HEK293 (cell line): ENCODE results near the gene DENND2C.

ENCODE experiments used
- BCL6B ChIP-seq: fragments of 450-650 bp; formaldehyde crosslinking; IDR thresholded peaks from 2 replicates; pipeline ENCODE4 v1.5.1; 2017; ENCODE audit warnings: missing biosample characterization, missing genetic modification characterization
- GLI2 ChIP-seq: fragments of 450-650 bp; formaldehyde crosslinking; IDR thresholded peaks from 2 replicates; pipeline ENCODE4; 2017; ENCODE audit warnings: missing biosample characterization, missing genetic modification characterization, low read depth, borderline replicate concordance
- GLIS2 ChIP-seq: fragments of 450-650 bp; formaldehyde crosslinking; IDR thresholded peaks from 2 replicates; pipeline ENCODE4 v1.5.1; 2016; ENCODE audit warnings: missing biosample characterization, missing genetic modification characterization
- INSM2 ChIP-seq: fragments of 450-650 bp; formaldehyde crosslinking; IDR thresholded peaks from 2 replicates; pipeline ENCODE4 v1.5.1; 2016; ENCODE audit warnings: missing biosample characterization, missing genetic modification characterization
- KLF8 ChIP-seq: fragments of 450-650 bp; formaldehyde crosslinking; IDR thresholded peaks from 2 replicates; pipeline ENCODE4 v1.5.1; 2016; ENCODE audit warnings: missing biosample characterization, missing genetic modification characterization
- YY2 ChIP-seq: fragments of 450-650 bp; formaldehyde crosslinking; IDR thresholded peaks from 2 replicates; pipeline ENCODE4 v1.5.1; 2016; ENCODE audit warnings: missing biosample characterization, missing genetic modification characterization
- ZBTB21 ChIP-seq: fragments of 450-650 bp; formaldehyde crosslinking; IDR thresholded peaks from 2 replicates; pipeline ENCODE4 v1.5.1; 2017; ENCODE audit warnings: missing biosample characterization, missing genetic modification characterization
- ZBTB44 ChIP-seq: fragments of 450-650 bp; IDR thresholded peaks from 2 replicates; pipeline ENCODE4 v1.5.1; 2018; ENCODE audit warnings: missing biosample characterization, mild to moderate bottlenecking, missing genetic modification characterization
- ZBTB6 ChIP-seq: fragments of 450-650 bp; formaldehyde crosslinking; IDR thresholded peaks from 2 replicates; pipeline ENCODE4 v1.5.1; 2017; ENCODE audit warnings: missing biosample characterization, missing genetic modification characterization
- ZBTB8A ChIP-seq: fragments of 450-650 bp; formaldehyde crosslinking; IDR thresholded peaks from 2 replicates; pipeline ENCODE4 v1.5.1; 2016; ENCODE audit warnings: missing biosample characterization, missing genetic modification characterization
- ZIC2 ChIP-seq: fragments of 450-650 bp; formaldehyde crosslinking; IDR thresholded peaks from 2 replicates; pipeline ENCODE4 v1.5.1; 2016; ENCODE audit warnings: missing biosample characterization, missing genetic modification characterization
- ZNF114 ChIP-seq: fragments of 450-650 bp; formaldehyde crosslinking; IDR thresholded peaks from 2 replicates; pipeline ENCODE4 v1.5.0; 2017; ENCODE audit warnings: missing biosample characterization, missing genetic modification characterization
- ZNF146 ChIP-seq: fragments of 450-650 bp; formaldehyde crosslinking; IDR thresholded peaks from 2 replicates; pipeline ENCODE4 v1.5.1; 2016; ENCODE audit warnings: missing biosample characterization, missing genetic modification characterization
- ZNF175 ChIP-seq: fragments of 450-650 bp; formaldehyde crosslinking; IDR thresholded peaks from 2 replicates; pipeline ENCODE4 v1.5.1; 2016; ENCODE audit warnings: missing biosample characterization, missing genetic modification characterization
- ZNF184 ChIP-seq: fragments of 450-650 bp; IDR thresholded peaks from 2 replicates; pipeline ENCODE4 v1.5.1; 2018; ENCODE audit warnings: missing biosample characterization, mild to moderate bottlenecking, missing genetic modification characterization
- ZNF239 ChIP-seq: fragments of 450-650 bp; formaldehyde crosslinking; IDR thresholded peaks from 2 replicates; pipeline ENCODE4 v1.5.1; 2016; ENCODE audit warnings: missing biosample characterization, missing genetic modification characterization
- ZNF280D ChIP-seq: fragments of 450-650 bp; formaldehyde crosslinking; IDR thresholded peaks from 2 replicates; pipeline ENCODE4 v1.5.1; 2016; ENCODE audit warnings: missing biosample characterization, missing genetic modification characterization
- ZNF366 ChIP-seq: fragments of 450-650 bp; formaldehyde crosslinking; conservative IDR thresholded peaks from 2 replicates; pipeline ENCODE4 v1.5.1; 2016; ENCODE audit warnings: missing biosample characterization, missing genetic modification characterization
- ZNF391 ChIP-seq: fragments of 450-650 bp; formaldehyde crosslinking; IDR thresholded peaks from 2 replicates; pipeline ENCODE4 v1.5.1; 2016; ENCODE audit warnings: low read depth, missing biosample characterization, missing genetic modification characterization, borderline replicate concordance
- ZNF514 ChIP-seq: fragments of 450-650 bp; formaldehyde crosslinking; IDR thresholded peaks from 2 replicates; pipeline ENCODE4 v1.5.1; 2016; ENCODE audit warnings: missing biosample characterization, missing genetic modification characterization
- ZNF518A ChIP-seq: fragments of 450-650 bp; formaldehyde crosslinking; conservative IDR thresholded peaks from 2 replicates; pipeline ENCODE4 v1.5.1; 2016; ENCODE audit warnings: low read depth, missing biosample characterization, missing genetic modification characterization
- ZNF549 ChIP-seq: fragments of 450-650 bp; IDR thresholded peaks from 2 replicates; pipeline ENCODE4 v1.5.1; 2018; ENCODE audit warnings: missing biosample characterization, missing genetic modification characterization, mild to moderate bottlenecking, inconsistent platforms, moderate library complexity
- ZNF621 ChIP-seq: fragments of 450-650 bp; formaldehyde crosslinking; IDR thresholded peaks from 2 replicates; pipeline ENCODE4 v1.5.1; 2017; ENCODE audit warnings: missing biosample characterization, missing genetic modification characterization
- ZNF777 ChIP-seq: fragments of 450-650 bp; formaldehyde crosslinking; IDR thresholded peaks from 2 replicates; pipeline ENCODE4 v1.5.1; 2017; ENCODE audit warnings: missing biosample characterization, missing genetic modification characterization, borderline replicate concordance
- ZSCAN30 ChIP-seq: fragments of 450-650 bp; IDR thresholded peaks from 2 replicates; pipeline ENCODE4 v1.5.1; 2018; ENCODE audit warnings: missing biosample characterization, mild to moderate bottlenecking, missing genetic modification characterization, moderate library complexity

Gene DENND2C

GRCh38 chr1:114716304-114717170, 46.7 kb upstream of the DENND2C start, which contains the start of gene NRAS (continued):
- TF ChIP-seq ZNF280D (tag by site-specific recombination) (no peak), ZNF114 (tag by site-specific recombination) (no peak), ZNF175 (tag by site-specific recombination) (no peak), ZNF621 (tag by site-specific recombination) (no peak), ZBTB8A (no peak), INSM2 (tag by site-specific recombination) (0 out of 2 replicates have a peak, but pooled peaks have one; percentile 21), ZBTB44 (tag by site-specific recombination) (no peak), YY2 (tag by site-specific recombination) (peak; percentile 50; the same call in 1 of the 2 replicates), ZBTB21 (peak; percentile 54; the same call in 1 of the 2 replicates), ZNF239 (tag by site-specific recombination) (no peak), ZNF518A (tag by site-specific recombination) (0 out of 2 replicates have a peak, but pooled peaks have one; percentile 44), ZNF366 (tag by site-specific recombination) (no peak), ZNF549 (tag by site-specific recombination) (peak; percentile 92), ZNF184 (tag by site-specific recombination) (no peak), ZSCAN30 (tag by site-specific recombination) (peak; percentile 45; the same call in 1 of the 2 replicates), ZIC2 (no peak), ZNF391 (tag by site-specific recombination) (0 out of 2 replicates have a peak, but pooled peaks have one; percentile 5), GLI2 (tag by site-specific recombination) (no peak), ZBTB6 (tag by site-specific recombination) (no peak), ZNF146 (tag by site-specific recombination) (no peak), ZNF777 (tag by site-specific recombination) (no peak), ZNF514 (no peak), GLIS2 (tag by site-specific recombination) (peak; percentile 59; the same call in 1 of the 2 replicates), BCL6B (tag by site-specific recombination) (no peak), KLF8 (peak; percentile 98)
